ENCODE results near the gene PNKP.

PNKP gene

GRCh38 chr19:49896863-49897621 lies 29.7 kb upstream of the PNKP start, which contains the start of gene IL4I1:
IL4I1 (minus strand) TSS chr19:49896887; CDS start chr19:49896160, 727 bp downstream.
- Histone ChIP-seq H3K4me1 (ENCODE audit: control insufficient read depth, insufficient read depth, low read length) (peaks cover 5% of the 10 kb centered on the region), H3K9ac (ENCODE audit: low read depth, low read length) (no peak within 1 kb of the TSS), H3K27me3 (ENCODE audit: control insufficient read depth, insufficient read depth, low read length) (no peaks in the 10 kb centered on the region), H3K4me3 (ENCODE audit: low read depth, low read length) (no peak within 1 kb of the TSS), H3K36me3 (ENCODE audit: control insufficient read depth, insufficient read depth, low read length) (no peaks in the 10 kb centered on the region), H3K9me3 (ENCODE audit: control insufficient read depth, insufficient read depth, low read length) (no peaks in the 10 kb centered on the region)

GRCh38 chr19:49895566-49896297 lies 28.4 kb upstream of the PNKP start:
- no peaks in the 10 kb centered on the region for H3K27me3 ChIP-seq (ENCODE audit: control insufficient read depth, insufficient read depth, low read length)
- H3K4me1 ChIP-seq (ENCODE audit: control insufficient read depth, insufficient read depth, low read length): peaks cover 5% of the 10 kb centered on the region
- no peak overlapping the region for H3K4me3 ChIP-seq (ENCODE audit: low read depth, low read length)
- H3K9ac ChIP-seq (ENCODE audit: low read depth, low read length): no peak overlapping the region
- H3K9me3 ChIP-seq (ENCODE audit: control insufficient read depth, insufficient read depth, low read length): no peaks in the 10 kb centered on the region
- H3K36me3 ChIP-seq (ENCODE audit: control insufficient read depth, insufficient read depth, low read length): no peaks in the 10 kb centered on the region

GRCh38 chr19:49894879-49895565 lies 27.6 kb upstream of the PNKP start:
- H3K9me3 ChIP-seq (ENCODE audit: control insufficient read depth, insufficient read depth, low read length): no peaks in the 10 kb centered on the region
- no peak overlapping the region for H3K4me3 ChIP-seq (ENCODE audit: low read depth, low read length)
- H3K9ac ChIP-seq (ENCODE audit: low read depth, low read length): no peak overlapping the region
- H3K4me1 ChIP-seq (ENCODE audit: control insufficient read depth, insufficient read depth, low read length): peaks cover 5% of the 10 kb centered on the region
- H3K36me3 ChIP-seq (ENCODE audit: control insufficient read depth, insufficient read depth, low read length): no peaks in the 10 kb centered on the region
- H3K27me3 ChIP-seq (ENCODE audit: control insufficient read depth, insufficient read depth, low read length): no peaks in the 10 kb centered on the region

GRCh38 chr19:49894011-49894664 lies 26.8 kb upstream of the PNKP start:
- Histone ChIP-seq H3K27me3 (ENCODE audit: control insufficient read depth, insufficient read depth, low read length) (no peaks in the 10 kb centered on the region), H3K4me3 (ENCODE audit: low read depth, low read length) (no peak overlapping the region), H3K4me1 (ENCODE audit: control insufficient read depth, insufficient read depth, low read length) (peaks cover 5% of the 10 kb centered on the region), H3K9ac (ENCODE audit: low read depth, low read length) (no peak overlapping the region), H3K9me3 (ENCODE audit: control insufficient read depth, insufficient read depth, low read length) (no peaks in the 10 kb centered on the region), H3K36me3 (ENCODE audit: control insufficient read depth, insufficient read depth, low read length) (peaks cover under 1% of the 10 kb centered on the region)

GRCh38 chr19:49892716-49893115 lies 25.3 kb upstream of the PNKP start:
- Histone ChIP-seq H3K9ac (ENCODE audit: low read depth, low read length) (no peak overlapping the region), H3K4me3 (ENCODE audit: low read depth, low read length) (no peak overlapping the region), H3K27me3 (ENCODE audit: control insufficient read depth, insufficient read depth, low read length) (peaks cover 2% of the 10 kb centered on the region), H3K9me3 (ENCODE audit: control insufficient read depth, insufficient read depth, low read length) (no peaks in the 10 kb centered on the region), H3K36me3 (ENCODE audit: control insufficient read depth, insufficient read depth, low read length) (peaks cover 2% of the 10 kb centered on the region), H3K4me1 (ENCODE audit: control insufficient read depth, insufficient read depth, low read length) (peaks cover 4% of the 10 kb centered on the region)

GRCh38 chr19:49891393-49891792 lies 24.0 kb upstream of the PNKP start:
- Histone ChIP-seq H3K9me3 (ENCODE audit: control insufficient read depth, insufficient read depth, low read length) (no peaks in the 10 kb centered on the region), H3K4me3 (ENCODE audit: low read depth, low read length) (peak overlapping the region; percentile 26), H3K4me1 (ENCODE audit: control insufficient read depth, insufficient read depth, low read length) (no peaks in the 10 kb centered on the region), H3K9ac (ENCODE audit: low read depth, low read length) (no peak overlapping the region), H3K27me3 (ENCODE audit: control insufficient read depth, insufficient read depth, low read length) (peaks cover 2% of the 10 kb centered on the region), H3K36me3 (ENCODE audit: control insufficient read depth, insufficient read depth, low read length) (peaks cover 6% of the 10 kb centered on the region)

- peak overlapping the region; percentile 65 for H3K4me3 ChIP-seq (ENCODE audit: low read depth, low read length)
- H3K4me1 ChIP-seq (ENCODE audit: control insufficient read depth, insufficient read depth, low read length): no peaks in the 10 kb centered on the region
- H3K9ac ChIP-seq (ENCODE audit: low read depth, low read length): no peak overlapping the region
- no peaks in the 10 kb centered on the region for H3K9me3 ChIP-seq (ENCODE audit: control insufficient read depth, insufficient read depth, low read length)
- peaks cover 9% of the 10 kb centered on the region for H3K36me3 ChIP-seq (ENCODE audit: control insufficient read depth, insufficient read depth, low read length)
- peaks cover 2% of the 10 kb centered on the region for H3K27me3 ChIP-seq (ENCODE audit: control insufficient read depth, insufficient read depth, low read length)
Observed at GRCh38 chr19:49890349-49891311, 23.3 kb upstream of the PNKP start.

- H3K4me3 ChIP-seq (ENCODE audit: low read depth, low read length): peak overlapping the region; percentile 65
- H3K36me3 ChIP-seq (ENCODE audit: control insufficient read depth, insufficient read depth, low read length): peaks cover 9% of the 10 kb centered on the region
- no peaks in the 10 kb centered on the region for H3K9me3 ChIP-seq (ENCODE audit: control insufficient read depth, insufficient read depth, low read length)
- no peaks in the 10 kb centered on the region for H3K4me1 ChIP-seq (ENCODE audit: control insufficient read depth, insufficient read depth, low read length)
- peaks cover 2% of the 10 kb centered on the region for H3K27me3 ChIP-seq (ENCODE audit: control insufficient read depth, insufficient read depth, low read length)
- no peak overlapping the region for H3K9ac ChIP-seq (ENCODE audit: low read depth, low read length)
Observed at GRCh38 chr19:49889687-49890348, 22.4 kb upstream of the PNKP start.

- H3K36me3 ChIP-seq (ENCODE audit: control insufficient read depth, insufficient read depth, low read length): peaks cover 16% of the 10 kb centered on the region
- peaks cover 2% of the 10 kb centered on the region for H3K27me3 ChIP-seq (ENCODE audit: control insufficient read depth, insufficient read depth, low read length)
- no peaks in the 10 kb centered on the region for H3K9me3 ChIP-seq (ENCODE audit: control insufficient read depth, insufficient read depth, low read length)
- no peak overlapping the region for H3K4me3 ChIP-seq (ENCODE audit: low read depth, low read length)
- H3K9ac ChIP-seq (ENCODE audit: low read depth, low read length): no peak overlapping the region
- H3K4me1 ChIP-seq (ENCODE audit: control insufficient read depth, insufficient read depth, low read length): no peaks in the 10 kb centered on the region
Observed at GRCh38 chr19:49889038-49889686, 21.8 kb upstream of the PNKP start.

GRCh38 chr19:49888510-49888824 lies 21.1 kb upstream of the PNKP start:
- no peaks in the 10 kb centered on the region for H3K9me3 ChIP-seq (ENCODE audit: control insufficient read depth, insufficient read depth, low read length)
- H3K36me3 ChIP-seq (ENCODE audit: control insufficient read depth, insufficient read depth, low read length): peaks cover 23% of the 10 kb centered on the region
- H3K27me3 ChIP-seq (ENCODE audit: control insufficient read depth, insufficient read depth, low read length): peaks cover 2% of the 10 kb centered on the region
- no peak overlapping the region for H3K9ac ChIP-seq (ENCODE audit: low read depth, low read length)
- no peaks in the 10 kb centered on the region for H3K4me1 ChIP-seq (ENCODE audit: control insufficient read depth, insufficient read depth, low read length)
- no peak overlapping the region for H3K4me3 ChIP-seq (ENCODE audit: low read depth, low read length)
